ENCODE data around the gene TNNI3.
"Not testable (repeated sequence)": the region's sequence is repeated elsewhere in the genome, so short reads cannot be mapped to it uniquely, and the experiment has no call there.

TNNI3 gene

GRCh38 chr19:55111238-55111831, 46.2 kb downstream of the TNNI3 start:
- DNase-seq: no peak

- no peak for DNase-seq
These were observed 47.8 kb downstream of the TNNI3 start for GRCh38 chr19:55109527-55110291.

GRCh38 chr19:55107252-55107651, 50.3 kb downstream of the TNNI3 start:
- not testable (repeated sequence) for DNase-seq

DNA sequence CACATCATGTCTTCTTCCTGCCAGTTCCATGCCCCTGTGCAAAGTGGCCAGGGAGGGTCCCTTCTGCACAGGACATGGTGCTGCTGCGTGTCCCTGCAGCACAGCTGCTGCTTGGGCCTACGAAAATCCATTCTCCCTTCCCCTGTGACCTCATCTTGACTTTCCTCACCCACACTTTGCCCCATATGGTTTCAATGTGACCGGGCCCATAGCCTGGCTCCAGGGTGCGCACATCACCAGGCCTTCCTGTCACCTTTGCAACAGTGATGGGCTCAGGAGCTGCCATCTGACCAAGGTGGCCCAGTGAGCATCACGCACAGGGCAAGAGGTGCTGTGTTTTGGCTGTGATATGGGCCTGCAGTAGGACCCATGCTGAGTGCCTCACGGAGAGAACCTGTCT, 50.9 kb downstream of the TNNI3 start:
- no peak for DNase-seq

DNA sequence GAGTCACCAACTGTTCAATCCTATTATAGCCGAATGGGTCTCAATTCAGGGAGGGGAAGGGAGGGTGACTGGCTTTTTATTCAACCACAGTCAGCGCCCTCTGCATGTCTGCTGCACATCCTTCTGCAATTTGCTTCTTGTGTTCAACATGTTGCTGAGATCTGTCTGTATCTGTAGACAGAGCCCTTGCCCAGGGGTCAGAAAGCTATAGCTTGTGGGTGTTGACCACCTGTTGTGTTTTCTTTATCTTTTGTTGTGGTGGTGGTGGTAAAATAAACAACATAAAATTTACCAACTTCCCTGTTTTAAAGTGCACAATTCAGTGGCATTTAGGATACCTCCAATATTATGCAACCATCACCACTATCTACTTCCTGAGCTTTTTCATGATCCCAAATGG, 52.3 kb downstream of the TNNI3 start:
- no peak for DNase-seq

- no peak for DNase-seq
These were observed 54.3 kb downstream of the TNNI3 start for GRCh38 chr19:55103190-55103589.
